ENCODE data around the gene SLC25A28. TPM values are rescaled to one million over a fixed set of nuclear protein-coding genes. Genes with fewer than 3 reads are reported as not detected.

The SLC25A28 gene, protein sequence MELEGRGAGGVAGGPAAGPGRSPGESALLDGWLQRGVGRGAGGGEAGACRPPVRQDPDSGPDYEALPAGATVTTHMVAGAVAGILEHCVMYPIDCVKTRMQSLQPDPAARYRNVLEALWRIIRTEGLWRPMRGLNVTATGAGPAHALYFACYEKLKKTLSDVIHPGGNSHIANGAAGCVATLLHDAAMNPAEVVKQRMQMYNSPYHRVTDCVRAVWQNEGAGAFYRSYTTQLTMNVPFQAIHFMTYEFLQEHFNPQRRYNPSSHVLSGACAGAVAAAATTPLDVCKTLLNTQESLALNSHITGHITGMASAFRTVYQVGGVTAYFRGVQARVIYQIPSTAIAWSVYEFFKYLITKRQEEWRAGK
- 20.0 and 35.3 TPM in 2 replicates for total RNA-seq (2014; rRNA removed; shearing (Covaris generic); ENCODE audit: low replicate concordance)

DNA sequence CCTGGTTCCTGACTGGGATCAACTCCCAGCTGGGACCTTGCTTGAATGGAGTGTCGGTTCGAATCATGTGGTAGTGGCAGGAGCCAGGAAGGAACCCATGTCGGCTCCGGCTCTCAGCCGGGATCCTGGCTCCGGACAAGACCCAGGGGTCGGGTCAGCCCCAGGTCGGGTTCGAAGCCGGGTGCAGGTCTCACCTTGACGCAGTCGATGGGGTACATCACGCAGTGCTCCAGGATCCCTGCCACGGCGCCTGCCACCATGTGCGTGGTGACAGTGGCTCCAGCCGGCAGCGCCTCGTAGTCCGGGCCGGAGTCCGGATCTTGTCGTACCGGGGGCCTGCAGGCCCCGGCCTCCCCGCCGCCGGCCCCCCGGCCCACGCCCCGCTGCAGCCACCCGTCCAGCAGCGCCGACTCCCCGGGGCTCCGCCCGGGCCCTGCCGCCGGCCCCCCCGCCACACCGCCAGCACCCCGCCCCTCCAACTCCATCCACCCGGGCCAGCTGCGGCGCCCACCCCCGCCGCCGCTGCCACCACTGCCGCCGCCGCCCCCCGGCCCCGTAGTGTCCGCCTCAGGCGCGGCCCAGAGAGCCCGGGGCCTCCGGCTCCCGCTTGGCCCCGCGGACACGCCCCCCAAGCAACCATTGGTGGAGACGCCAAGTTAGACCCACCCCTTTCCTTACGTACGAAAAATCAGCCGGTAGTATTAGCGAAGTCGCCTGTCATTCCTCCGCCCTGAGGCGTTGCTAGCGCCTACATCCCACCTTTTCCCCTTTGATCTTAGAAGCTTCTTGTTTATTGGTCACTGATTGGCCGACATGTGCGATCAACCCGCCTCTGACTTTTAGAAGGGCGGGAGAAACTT lies at the start of gene SLC25A28:
Gene SLC25A28, minus strand, starts transcription at position 589 of the 860 bp plus-strand sequence. Its CDS starts 104 bp downstream, at position 485.
- Histone ChIP-seq H3K4me3 (peak within 1 kb of the TSS; percentile 63), H3K36me3 (peaks cover 27% of the 10 kb centered on the region), H3K27me3 (no peaks in the 10 kb centered on the region), H3K9me3 (peaks cover 4% of the 10 kb centered on the region)
- peak; percentile 3 for DNase-seq

DNA sequence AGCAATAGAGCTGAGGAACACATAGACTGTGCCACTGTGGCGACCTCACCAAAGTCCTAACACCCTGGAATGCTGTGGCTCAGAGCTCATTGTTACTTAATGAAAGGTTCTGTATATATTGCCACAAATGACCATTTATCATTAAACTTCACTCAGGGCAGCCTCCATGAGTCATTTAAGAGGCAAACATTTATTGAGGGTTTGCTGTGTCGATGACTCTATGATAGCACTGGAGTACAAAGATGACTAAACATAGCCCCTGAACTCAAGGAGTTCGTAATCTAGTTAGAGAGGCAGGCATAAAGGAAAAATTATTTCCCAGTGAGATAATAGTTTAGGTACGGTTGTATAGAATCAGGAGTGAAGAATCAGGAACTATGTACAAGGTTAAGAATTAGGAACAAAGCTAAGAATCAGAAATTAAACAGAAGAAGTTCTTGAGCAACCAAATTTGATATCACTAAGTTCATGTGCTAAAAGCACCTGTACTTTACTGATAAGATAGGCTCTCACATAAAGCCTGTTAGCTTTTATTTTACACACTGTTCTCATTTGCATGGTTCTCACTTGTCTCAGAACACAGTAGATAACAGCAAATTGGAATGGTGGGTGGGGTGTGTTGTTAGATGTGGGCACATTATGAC lies 47.0 kb upstream of the SLC25A28 start:
- peak; percentile 19 for DNase-seq
- peaks cover 41% of the 10 kb centered on the region for H3K36me3 ChIP-seq

DNA sequence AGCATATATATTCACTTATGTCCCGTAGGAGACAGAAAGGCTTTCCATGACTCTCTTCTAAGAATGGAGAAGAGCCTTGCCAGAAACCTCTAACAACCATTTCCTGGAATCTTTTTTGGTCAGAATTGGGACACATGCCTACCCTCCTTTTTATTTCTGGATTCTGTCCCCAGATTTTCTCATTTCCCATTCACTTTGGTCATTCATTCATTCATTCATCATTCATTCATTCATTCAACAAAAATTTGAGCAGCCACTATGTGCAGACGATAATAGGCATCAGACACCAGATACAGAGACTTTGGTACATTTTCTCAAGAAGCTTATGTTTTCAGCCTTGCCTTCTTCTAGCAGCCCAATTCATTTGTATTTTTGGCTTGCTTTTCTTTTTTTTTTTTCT lies 45.1 kb upstream of the SLC25A28 start:
- Histone ChIP-seq H3K4me3 (no peak overlapping the region), H3K36me3 (peaks cover 47% of the 10 kb centered on the region), H3K9me3 (no peaks in the 10 kb centered on the region), H3K27me3 (no peaks in the 10 kb centered on the region)
- no peak for DNase-seq

More for the DNA sequence above, 47.0 kb upstream of the SLC25A28 start:
- Histone ChIP-seq H3K4me3 (no peak overlapping the region), H3K27me3 (no peaks in the 10 kb centered on the region), H3K9me3 (no peaks in the 10 kb centered on the region)

DNA sequence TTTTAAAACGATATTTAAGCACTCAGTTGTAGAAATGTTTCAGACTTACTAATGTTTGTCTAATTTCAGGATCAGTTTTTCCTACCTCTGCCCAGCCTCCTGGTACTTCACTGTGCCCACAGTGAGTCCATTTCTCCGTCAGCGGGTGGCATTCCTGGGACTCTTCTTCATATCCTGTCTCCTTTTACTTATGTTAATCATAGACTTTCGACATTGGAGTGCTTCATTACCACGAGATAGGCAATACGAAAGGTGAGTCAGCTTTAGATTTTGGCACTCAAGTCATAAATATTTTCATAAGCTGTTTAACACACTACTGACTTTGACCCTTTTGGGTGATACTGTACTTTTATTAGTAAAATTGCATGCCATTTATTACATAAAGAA lies 41.1 kb upstream of the SLC25A28 start:
- DNase-seq: peak; percentile 82
- peak overlapping the region; percentile 80 for H3K4me3 ChIP-seq
- no peaks in the 10 kb centered on the region for H3K9me3 ChIP-seq
- peaks cover 26% of the 10 kb centered on the region for H3K36me3 ChIP-seq
- no peaks in the 10 kb centered on the region for H3K27me3 ChIP-seq

DNA sequence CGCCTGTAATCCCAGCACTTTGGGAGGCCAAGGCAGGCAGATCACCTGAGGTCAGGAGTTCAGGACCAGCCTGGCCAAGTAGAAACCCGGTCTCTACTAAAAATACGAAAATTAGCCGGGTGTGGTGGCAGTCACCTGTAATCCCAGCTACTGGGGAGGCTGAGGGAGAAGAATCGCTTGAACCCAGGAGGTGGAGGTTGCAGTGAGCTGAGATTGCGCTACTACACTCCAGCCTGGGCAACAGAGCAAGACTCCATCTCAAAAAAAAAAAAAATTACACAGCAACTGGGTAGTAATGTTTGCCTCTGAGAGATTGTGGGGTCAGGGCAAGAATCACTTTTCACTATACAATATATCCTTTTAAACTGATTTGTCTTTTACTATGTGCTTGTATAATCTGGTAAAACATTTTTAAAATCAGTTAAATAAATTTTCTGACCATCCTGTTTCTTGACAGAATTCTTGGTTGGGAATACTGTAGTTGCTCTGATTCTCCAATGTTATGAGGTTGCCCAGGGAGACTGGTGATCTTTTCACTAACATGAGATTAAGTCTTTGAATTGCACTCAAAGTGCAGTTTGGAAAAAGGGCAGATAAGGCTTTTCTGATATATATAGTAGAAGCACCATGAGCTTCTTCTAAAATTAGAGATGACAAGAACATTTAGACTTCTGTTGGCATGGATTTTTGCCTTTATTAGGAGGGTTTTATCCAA lies 40.6 kb upstream of the SLC25A28 start:
- peaks cover 22% of the 10 kb centered on the region for H3K36me3 ChIP-seq
- H3K27me3 ChIP-seq: no peaks in the 10 kb centered on the region
- no peaks in the 10 kb centered on the region for H3K9me3 ChIP-seq
- DNase-seq: no peak
- peak overlapping the region; percentile 80 for H3K4me3 ChIP-seq

DNA sequence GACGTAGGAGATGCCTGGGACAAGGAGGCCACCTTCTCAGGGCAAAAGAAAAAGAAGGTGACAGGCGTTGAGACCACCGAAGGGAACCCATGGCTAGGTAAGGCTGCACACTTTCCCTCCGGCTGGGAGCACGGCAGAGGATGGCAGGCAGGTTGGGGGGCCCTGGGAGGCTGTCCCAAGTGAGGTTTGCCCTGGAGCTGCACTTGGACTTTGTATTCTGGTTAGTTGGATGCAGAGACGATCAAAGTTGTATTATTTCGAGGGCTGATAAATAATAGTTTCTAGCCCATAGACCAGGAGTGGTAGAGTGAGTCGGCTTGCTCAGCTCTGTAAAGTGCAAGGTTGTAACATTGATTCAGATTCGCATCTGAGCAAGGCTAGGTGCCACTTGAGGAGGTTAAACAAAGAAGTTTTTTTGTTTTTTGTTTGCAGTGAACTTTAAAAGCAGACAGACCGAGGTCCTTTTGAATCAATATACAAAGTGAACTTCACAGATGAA lies 39.7 kb upstream of the SLC25A28 start:
- peaks cover 18% of the 10 kb centered on the region for H3K36me3 ChIP-seq
- DNase-seq: peak; percentile 2
- no peaks in the 10 kb centered on the region for H3K9me3 ChIP-seq
- peak overlapping the region; percentile 80 for H3K4me3 ChIP-seq
- no peaks in the 10 kb centered on the region for H3K27me3 ChIP-seq

DNA sequence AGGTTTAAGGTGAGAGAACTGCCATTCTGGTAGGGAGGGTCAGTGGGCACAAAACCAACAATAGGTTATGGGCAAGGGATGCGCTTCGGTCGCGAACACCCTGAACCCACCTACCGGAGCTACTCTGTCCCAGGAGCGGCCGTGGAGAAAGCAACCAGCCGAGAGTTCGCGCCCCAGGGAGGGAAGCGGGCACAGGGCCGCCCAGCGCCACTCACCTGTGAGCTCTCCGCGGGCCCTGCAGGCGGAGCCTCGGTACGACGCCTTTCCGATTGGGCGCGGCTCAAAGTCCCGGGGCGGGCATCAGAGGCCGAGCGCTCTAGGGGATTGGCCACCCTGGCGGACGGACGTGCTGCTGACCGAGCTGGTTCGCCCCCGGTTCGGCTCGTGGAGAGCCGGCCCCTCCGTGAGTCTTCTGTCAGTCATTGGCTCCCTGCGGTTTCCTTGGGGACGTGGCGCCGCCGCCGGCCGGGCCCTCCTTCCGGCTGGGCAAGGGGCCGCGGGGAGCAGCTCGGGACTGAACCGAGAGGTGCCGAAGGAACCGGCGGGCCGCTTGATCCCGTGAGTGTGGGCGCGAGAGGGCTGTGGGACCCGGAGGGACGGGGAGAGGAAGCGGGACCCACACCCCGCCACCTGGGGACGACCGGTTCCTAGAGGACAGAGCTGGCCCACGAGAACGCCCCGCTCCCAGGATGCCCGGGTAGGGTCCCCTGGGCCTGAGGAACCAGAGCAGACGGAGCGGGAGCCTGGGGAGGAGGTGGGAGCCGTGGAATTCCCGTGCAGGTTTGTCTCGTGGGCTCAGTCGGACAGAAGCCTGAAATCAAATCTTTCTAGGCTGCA lies 39.0 kb upstream of the SLC25A28 start, which contains the start of gene ENTPD7:
Gene ENTPD7, plus strand, starts transcription at position 479 of the 837 bp plus-strand sequence. CDS start 448 bp downstream, outside the sequence.
- DNase-seq: peak; percentile 97
- Histone ChIP-seq H3K4me3 (peak within 1 kb of the TSS; percentile 80), H3K27me3 (no peaks in the 10 kb centered on the region), H3K36me3 (peaks cover 14% of the 10 kb centered on the region), H3K9me3 (no peaks in the 10 kb centered on the region)

DNA sequence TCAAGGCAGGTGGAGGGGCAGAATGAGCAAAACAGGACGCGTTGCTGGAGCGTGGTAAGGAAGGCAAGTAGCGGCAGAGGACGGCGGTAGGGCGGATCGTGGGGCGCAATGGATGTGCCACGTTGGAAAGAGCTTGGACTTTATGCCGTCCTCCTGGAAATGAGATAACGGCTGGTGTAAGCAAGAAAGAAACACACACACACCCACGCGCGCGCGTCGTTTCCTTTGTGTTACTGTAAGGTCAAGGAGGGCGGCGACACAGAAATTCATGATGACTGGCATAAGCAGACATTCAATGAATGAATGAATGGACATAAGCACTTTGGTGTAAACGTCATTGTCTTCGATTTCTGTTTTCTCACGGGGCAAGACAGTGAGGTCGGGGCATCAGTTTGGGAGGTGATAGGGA lies 38.4 kb upstream of the SLC25A28 start:
- peak; percentile 45 for DNase-seq
- H3K27me3 ChIP-seq: no peaks in the 10 kb centered on the region
- H3K4me3 ChIP-seq: peak overlapping the region; percentile 80
- no peaks in the 10 kb centered on the region for H3K9me3 ChIP-seq
- peaks cover 14% of the 10 kb centered on the region for H3K36me3 ChIP-seq

DNA sequence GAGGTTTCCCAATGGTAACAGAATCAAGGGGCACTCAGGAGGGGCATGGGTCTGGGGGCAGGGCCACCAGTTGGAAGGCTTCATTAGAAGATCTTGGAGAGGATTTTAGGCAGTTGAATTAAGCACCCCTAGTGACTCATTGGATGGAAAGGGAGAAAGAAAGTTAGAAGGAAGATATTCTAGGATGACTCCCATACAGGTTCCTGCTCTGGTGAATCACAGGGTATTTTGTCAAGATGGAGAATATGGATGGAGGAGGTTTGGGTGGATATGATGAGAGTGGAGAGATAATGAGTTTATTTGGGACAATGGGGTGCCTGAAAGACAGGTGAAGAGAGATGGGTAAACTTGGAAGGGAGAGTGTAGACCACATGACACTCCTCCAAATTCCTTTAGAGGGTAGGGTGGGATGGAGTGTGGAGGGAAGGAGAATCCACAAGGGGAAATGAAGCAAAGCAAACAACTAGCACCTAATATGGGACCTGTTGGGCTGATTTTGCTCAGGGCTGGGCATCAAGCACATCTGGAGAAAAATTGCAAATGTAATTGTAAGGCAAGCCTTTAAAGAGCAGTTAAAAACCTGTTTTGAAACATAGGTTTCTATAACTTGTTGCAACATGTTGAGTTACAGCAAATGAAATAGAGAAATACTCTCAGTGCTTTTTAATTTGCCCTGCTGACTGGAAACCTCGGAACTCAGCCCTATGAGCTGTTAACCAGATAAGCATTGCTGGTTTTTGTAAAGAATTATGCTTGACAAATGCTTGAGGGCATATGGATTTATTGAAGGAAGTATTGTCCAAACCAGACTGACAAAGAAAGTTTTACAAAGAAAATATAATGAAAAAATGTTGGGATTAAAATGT lies 36.2 kb upstream of the SLC25A28 start:
- no peak for DNase-seq
- H3K27me3 ChIP-seq: no peaks in the 10 kb centered on the region
- no peaks in the 10 kb centered on the region for H3K9me3 ChIP-seq
- H3K4me3 ChIP-seq: no peak overlapping the region
- no peaks in the 10 kb centered on the region for H3K36me3 ChIP-seq

DNA sequence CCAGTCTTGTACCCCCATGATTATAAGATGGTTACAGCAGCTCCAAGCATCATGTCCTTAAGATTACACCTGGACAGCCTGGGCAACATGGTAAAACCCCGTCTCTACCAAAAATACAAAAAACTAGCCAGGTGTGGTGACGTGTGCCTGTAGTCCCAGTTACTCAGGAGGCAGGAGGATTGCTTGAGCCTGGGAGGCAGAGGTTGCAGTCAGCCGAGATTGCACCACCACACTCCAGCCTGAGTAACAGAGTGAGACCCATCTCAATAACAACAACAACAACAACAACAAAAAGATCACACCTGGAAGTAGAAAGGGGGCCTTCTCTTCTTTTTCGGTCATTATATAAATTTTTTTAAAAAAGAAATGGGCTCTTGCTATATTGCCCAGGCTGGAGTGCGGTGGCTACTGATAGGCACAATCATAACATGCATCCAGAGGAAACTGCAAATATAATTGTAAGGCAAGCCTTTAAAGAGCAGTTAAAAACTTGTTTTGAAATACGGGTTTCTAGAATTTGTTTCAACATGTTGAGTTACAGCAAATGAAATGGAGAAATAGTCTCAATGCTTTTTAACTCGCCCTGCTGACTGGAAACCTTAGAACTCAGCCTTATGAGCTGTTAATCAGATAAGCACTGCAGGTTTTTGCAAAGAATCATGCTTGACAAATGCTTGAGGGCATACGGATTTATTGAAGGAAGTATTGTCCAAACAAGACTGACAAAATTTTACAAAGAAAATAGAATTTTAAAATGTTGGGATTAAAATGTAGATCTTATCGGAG lies 34.3 kb upstream of the SLC25A28 start:
- Histone ChIP-seq H3K4me3 (no peak overlapping the region), H3K9me3 (no peaks in the 10 kb centered on the region), H3K36me3 (no peaks in the 10 kb centered on the region), H3K27me3 (no peaks in the 10 kb centered on the region)
- DNase-seq: no peak

DNA sequence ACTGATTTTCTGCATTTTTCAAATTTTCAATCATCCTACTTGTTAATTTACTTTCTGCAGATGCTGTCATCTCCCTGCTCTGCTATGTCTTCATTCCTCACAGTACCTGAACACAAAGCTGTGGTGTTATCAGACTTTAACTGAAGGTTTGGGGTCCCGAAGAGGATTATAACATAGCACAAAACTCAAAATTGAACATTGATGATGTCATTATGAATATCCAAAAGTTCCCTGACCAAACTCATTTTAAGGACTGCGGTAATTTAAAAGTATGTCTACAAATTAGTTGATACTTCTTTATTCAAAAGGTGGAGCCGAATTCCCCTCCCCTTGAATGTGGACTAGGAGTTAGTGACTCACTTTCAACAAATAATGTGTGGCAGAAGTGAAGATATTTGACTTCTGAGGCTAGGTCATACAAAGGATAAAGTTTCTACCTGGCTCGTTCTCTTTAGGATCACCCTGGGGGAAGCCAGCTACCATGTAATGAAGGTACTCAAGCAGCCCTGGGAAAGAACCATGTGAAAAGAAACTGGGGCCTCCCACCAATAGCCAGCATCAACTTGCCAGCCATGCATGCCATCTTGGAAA lies 32.7 kb upstream of the SLC25A28 start:
- no peak for DNase-seq
- H3K36me3 ChIP-seq: no peaks in the 10 kb centered on the region
- H3K27me3 ChIP-seq: no peaks in the 10 kb centered on the region; the same call in 1 of the 2 replicates
- H3K4me3 ChIP-seq: no peak overlapping the region
- no peaks in the 10 kb centered on the region for H3K9me3 ChIP-seq

DNA sequence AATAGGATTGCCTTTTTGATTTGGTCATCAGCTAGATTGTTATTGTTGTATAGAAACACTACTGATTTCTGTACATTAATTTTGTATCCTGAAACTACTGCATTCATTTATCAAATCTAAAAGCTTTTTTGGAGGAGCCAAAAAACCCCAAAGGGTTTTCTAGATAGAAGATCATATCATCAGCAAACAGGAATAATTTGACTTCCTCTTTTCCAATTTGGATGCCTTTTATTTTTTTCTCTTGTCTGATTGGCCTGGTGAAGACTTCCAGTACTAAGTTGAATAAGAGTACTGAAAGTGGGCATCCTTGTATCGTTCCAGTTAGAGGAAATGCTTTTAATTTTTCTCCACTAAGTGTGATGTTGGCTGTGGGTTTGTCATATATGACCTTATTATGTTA lies 28.5 kb upstream of the SLC25A28 start:
- H3K27me3 ChIP-seq: peaks cover 8% of the 10 kb centered on the region
- H3K9me3 ChIP-seq: no peaks in the 10 kb centered on the region
- DNase-seq: no peak
- no peak overlapping the region for H3K4me3 ChIP-seq
- no peaks in the 10 kb centered on the region for H3K36me3 ChIP-seq

DNA sequence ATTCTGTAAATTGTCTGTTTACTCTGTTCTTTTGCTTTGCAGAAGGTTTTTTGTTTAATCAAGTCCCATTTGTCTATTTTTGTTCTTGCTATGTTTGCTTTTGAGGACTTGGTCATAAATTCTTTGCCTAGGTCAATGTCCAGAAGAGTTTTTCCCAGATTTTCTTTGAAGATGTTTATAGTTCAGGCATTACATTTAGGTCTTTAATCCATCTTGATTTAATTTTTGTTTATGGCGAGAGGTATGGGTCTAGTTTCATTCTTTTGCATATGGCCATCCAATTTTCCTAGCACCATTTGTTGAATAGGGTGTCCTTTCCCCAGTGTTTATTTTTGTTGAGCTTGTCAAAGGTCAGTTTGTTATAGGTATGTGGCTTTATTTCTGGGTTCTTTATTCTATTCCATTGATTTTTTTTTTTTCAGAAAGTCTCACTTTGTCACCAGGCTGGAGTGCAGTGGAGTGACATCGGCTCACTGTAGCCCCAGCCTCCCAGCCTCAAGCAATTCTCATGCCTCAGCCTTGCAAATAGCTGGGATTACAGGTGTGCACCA lies 27.4 kb upstream of the SLC25A28 start:
- H3K4me3 ChIP-seq: no peak overlapping the region
- no peaks in the 10 kb centered on the region for H3K9me3 ChIP-seq
- no peaks in the 10 kb centered on the region for H3K36me3 ChIP-seq
- no peak for DNase-seq
- peaks cover 8% of the 10 kb centered on the region for H3K27me3 ChIP-seq
